ENCODE results near the gene NTRK1.

NTRK1 gene

DNA sequence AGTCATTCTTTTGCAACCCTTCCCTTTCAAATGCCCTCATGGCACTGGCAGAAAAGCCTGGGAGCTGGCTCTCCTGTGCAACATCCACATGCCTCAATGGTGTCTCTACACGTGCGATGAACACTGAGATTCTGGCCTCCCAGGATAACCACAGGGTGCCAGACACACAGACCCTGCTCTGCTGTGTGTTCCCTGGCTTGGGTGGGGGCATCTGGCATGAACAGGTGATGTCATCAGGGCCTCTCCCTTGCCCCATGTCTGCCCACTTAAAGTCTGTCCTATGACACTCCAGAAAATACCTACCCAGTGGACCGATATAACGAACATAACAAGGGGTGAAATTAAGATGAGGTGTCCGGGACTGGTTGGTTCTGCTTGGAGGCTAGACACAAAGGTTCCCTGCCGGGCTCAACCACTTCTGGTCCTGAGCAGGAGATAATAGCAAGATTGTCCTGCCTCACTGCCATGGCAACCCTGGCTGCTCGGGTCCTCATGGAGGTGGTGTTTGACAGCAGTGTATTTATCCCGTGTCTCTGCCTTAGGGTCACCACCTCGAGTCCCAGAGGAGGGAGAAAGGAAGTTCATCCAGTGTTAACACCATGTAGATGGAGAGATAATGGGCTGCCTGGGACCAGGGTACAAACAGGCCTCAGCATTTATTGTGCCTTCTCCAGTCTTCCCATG, 21.1 kb upstream of the NTRK1 start:
- no peak for DNase-seq

DNA sequence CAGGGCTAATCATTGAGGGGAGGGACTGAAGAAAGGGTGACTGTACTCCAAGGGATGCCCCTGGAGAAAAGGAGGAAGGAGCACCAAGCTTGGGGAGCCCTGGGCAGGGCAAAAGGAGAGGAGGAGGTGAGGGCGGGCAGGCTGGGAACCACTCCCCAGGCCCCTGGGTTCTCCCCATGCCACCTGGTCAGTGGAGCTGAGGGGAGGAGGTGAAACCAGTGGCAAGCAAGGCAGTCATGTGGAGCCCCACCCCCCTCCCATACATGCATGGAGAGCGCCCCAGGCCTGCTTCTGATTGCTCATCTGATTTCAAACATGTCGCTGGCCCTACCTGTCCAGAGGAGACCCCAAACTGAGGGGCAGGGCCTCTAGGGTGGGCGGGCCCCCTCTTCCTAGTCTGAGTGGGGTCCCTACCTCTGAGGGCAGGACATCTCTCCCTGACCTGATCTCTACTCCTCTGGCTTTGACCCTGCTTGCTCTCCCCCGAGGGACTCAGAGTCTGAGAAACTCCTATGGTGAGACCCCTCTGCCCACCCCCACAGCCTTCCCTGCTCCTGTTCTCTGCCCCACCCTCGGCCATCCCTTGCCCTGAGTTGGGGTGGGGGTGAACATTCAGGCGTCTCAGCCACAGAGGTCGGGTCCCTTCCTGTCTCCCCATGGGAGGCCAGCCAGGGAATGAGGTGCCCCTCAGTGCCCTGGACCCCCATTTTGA, 20.3 kb upstream of the NTRK1 start:
- no peak for DNase-seq

DNA sequence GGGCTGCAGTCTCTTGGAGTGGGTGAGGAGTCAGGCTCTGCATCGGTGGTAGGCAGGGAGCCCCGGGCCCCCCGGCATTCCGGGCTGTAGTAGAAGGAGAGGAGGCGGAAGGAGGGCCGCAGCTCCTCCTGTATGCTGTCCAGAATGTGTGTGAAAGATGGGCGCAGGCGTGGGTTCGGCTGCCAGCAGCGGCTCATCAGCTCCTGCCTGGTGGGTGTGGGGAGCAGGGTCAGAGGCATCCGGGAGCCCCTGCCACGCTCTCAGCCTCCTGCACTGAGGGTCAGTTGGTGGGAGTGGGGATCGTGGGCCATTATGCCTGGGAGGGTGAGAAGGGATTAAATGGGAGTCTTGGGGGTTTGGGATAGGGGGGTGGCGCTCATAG, 19.8 kb upstream of the NTRK1 start:
- DNase-seq = no peak

DNA sequence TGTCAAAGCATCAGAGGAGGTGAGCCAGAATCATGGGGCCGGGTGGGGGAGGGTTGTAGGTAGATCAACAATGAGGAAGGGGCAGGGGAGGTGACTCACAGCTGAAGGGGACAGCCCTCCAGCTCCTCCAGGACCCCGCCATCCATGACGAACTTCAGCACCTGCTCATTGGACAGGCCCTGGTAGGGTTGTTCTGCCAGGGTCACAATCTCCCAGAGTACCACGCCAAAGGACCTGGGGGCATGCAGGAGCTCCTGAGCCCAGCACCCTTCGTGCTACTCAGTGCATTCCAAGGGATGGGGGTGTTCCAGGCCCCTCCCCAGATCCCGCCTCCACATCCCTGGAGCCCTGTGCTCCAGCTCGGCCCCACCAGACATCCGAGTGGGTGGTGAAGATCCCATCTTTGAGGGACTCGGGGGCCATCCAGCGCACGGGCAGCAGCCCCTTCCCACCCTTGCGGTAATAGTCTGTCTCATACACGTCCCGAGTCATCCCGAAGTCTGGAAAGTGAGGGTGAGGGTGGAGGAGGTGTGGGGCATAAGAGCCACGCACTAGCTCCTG, 19.3 kb upstream of the NTRK1 start:
- no peak for DNase-seq

DNA sequence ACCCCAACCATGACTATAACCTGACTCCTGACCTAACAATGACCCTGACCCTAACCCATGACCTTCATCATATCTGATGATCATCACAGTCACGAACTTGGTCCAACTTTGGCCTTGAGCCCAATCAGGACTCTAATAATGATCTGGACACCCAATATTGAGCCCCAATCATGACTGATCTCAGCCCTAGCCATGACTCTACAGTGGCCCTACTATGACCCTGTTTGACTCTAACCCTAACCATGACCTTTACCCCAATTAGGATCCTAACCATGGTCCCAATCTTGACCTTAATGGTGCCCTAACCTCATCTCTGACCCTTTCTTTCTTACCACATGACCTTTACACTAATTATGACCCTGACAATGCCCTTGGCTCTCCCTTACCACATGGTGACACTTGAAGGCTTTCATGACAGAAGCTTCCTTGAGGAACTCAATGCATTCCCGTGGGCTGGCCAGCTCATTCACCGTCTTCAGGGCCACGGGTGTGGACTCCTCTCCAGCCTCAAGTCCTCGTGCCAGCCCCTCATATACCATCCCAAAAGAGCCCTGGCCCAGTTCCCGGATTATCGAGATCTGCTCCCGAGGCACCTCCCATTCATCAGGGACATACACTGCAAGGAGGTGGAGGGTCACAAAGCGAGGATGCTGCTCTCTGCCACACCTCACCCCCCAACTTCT, 17.9 kb upstream of the NTRK1 start:
- no peak for DNase-seq

DNA sequence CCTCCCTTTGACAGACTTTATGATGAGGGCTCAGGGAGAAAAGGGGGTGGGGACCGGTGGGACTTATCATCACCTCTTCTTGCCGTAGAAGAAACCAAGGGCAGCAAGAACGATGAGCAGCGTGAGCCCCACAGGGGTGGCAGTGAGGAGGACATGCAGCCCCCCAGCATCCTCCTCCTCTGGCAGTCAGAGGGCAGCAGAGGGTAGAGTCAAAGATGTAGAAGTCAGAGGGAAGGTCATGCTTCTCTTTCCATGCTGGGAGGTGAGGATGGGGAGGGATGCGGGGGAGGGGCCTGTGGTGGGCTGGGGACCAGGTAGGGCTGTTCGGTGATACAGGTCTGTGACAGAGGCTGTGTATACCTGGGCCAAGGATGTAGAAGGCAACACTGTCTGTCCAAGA, 16.6 kb upstream of the NTRK1 start:
- DNase-seq = no peak

DNA sequence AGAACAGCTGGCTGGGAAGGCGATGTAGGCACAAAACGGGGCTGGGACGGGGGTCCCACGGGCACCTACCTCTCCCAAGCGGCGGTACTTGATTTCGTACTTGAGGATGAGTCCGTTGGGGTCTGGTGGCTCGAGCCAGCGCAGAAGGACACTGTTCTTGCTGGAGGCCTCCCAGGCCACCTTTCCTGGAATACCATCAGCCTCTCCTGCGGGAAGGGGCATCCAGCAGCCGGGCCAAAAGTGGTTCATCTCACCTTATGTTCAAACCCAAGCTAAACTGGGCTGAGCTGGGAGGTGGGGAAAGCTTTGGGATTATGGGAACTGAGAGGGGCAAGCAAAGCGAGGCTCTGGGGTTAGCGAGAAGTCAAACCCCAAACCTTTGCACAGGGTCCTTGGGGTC, 16.0 kb upstream of the NTRK1 start:
- DNase-seq = no peak

DNA sequence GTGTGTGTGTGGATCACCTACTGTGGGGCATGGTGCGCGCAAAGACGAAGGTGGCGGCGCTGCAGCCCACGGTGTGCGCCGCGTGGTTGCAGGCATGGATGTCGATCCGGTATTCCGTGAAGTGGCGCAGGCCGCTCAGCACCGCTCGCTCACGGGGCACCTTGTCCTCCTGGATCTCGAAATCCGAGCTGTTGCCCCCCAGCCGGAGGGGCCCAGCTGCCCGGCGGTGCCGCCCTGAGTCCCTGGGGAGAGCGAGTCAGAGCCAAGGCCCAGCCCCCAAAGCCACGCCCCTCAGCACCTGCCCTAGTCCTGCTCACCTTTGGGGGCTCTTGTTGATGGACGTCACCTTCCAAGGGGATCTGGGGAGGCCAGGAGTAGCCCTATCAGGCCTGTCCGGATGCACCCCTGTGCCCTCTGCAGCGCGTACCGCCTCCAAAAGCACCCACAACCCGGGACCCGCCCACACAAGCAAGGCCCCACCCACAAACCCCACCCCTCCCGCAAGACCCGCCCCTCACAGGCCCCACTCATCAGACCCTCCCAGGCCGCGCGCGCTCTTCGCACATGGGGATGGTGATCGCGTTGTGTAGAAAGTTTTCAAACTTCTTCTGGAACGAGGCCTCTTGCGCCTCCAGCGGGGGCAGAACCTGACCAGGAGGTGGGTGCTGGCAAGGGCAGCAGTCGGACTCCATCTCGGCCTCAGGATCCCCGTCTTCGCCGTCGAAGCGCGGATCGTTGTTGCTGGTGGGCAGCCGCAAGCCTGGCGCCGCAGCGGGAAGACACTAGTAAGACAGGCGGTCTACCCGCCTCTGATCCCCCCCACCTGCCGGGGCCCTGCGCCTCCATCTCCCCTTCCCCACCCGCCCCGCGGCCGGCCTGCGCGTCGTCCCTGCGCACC, 15.4 kb upstream of the NTRK1 start:
- no peak for DNase-seq

DNA sequence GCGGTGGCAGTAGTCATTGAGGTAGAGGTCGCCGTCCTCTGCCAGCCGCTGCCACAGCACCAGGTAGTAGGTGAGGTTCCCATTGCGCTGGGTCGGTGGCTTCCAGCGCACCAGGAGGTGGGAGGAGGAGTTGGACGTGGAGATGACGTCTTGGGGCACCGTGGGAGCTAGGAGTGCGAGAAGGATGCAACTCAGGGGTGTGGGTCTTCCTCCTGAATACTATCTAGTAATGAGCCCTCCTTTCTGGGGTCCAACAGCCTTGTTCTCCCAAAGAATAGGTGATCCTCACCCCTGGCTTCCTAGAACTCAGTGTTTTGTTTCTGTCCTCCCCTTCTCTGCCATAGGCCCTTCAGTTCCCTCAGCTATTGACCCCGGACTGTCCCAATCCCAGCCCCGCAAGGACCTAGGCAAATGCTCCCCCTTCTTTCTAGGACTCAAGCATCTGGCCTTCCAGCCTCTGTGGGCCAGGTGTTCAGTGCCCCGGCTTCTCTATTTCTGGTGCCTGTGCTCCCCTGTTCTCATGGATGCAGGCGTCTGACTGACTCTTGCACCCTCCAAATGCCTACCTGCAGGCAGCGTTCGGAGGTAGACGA, 14.6 kb upstream of the NTRK1 start:
- DNase-seq = no peak

DNA sequence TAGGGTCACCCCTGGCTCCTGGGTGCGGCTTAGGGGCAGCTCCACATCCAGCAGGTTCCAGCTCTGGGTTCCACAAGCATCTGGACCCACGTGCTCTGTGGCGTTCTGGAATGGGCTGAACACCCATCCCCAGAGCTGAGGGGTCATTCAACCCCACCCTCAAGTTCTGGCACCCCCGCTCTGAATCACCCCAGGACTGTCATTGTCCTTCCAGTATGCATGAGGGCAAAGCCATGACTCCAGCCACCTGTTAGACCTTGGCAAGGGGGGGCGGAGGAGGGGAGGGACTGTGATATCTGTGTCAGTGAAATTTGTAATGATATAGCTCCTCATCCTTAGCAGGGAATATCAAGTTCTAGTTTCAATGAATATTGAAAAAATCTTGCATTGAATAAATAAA, 14.0 kb upstream of the NTRK1 start:
- DNase-seq = no peak

DNA sequence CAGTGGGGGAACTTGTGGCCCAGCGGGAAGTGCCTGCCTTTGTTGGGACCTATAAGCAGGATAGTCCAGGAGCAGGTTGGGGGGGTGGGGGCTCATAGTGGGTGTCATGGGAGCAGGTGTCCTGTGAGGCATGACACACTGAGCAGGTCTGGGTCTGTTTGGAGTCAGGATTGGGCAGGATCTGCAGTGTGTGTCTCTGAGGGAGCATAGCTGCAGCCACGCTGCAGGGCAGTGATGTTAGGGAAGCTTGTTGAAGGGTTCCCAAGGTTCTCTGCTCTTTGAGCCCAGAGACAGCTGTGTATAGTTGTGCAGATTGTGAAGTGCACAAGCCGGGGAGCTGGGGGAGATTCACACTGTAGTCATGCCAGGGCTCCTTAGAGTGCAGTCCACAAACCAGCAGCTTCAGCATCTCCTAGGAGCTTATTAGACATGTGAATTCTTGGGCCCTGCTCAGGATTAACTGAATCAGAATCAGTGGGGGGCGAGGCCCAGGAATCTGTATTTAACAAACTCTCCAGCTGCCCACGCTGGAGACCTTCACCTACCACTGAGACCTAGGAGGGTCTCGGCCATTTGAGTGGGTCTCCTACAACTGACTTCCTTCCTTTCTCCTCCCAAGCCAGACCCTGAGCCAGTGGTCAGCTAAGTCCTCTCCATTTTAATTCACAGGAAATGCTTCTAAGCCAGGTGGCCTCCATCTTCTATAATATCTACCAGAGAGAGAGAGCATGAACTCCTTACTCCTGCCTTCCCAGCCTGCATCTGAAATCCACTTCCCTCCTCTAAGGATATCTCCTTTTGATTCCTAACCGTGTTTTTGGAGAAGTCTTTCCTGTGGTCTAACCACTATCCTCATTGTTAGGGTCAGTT, 12.8 kb upstream of the NTRK1 start:
- no peak for DNase-seq

DNA sequence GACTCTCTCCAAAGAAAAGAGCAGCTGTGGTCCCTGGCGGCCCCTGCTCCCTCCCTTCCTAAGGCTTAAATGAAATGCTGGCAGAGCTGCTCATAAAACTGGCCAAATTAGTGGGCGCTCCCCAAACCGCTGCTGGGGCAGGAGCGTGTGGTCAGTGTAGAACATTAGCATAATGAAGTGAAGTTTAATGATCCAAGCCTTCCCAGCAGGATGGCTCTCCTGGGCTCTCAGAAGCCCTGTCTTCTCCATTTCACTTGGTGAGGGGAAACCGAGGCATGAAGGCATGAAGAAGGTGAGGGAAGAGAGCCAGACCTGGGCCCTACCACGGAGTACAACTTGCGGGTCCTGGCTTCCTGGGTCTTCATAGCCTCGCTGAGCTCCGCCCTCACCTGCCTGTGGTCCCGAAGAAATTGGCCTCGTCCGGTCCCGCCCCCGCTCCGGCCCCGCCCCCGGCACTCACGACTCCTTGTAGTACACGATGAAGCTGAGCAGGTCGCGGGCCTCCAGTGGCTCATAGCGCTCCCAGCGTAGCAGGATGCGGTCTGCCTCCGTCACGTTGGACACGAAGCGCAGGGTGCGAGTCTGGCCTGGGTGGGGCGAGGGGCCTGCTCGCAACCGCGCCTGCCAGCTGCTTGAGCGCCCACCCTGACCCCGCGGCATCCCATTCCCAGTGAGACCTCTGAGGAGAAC, 12.1 kb upstream of the NTRK1 start:
- DNase-seq = no peak

DNA sequence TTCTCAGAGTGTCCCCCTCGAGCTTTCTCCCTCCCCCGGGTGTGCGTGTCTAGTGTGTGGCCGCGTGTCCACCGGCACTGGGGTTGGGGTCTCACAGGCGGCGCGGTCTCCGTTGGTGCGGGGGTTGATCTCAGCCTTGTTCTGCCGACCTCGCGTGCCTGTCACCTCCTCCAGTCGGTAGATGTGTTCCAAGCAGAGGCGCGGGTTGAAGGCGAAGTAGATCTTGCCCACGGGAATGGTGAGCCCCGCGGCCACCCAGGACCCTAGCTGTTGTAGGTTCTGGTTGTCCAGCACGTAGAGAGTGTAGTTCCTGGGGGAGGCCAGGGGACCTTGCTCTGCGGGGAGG, 11.5 kb upstream of the NTRK1 start:
- no peak for DNase-seq

DNA sequence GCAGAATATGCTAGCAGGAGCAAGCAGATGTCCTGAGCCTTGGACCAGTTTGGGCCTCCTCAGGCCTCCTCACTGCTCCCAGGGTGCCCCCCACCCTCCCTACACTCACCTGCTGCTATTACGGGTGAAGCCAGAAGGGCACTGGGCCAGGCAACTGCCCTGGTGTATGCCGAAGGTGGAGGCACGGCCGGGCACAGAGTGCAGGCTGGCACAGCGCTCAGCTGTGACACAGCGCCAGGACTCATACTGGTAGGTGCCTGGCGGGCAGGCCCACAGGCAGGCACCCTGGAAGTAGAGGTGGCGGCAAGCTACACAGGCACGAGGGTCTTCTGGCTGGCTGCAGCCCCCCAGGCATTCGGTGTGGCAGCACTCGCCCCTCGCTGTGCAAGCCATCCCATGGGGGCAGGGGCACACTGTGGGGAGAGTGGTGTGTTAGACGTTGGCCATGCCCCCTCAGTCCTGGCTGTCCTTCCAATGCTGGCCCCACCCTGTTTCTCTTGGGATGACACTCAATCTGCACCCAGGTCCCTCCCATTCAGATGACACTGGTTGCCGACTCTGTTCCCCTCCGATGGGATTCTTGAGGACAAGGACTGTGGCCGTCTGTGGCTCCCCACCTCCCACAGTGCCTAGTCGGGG, 8.8 kb upstream of the NTRK1 start:
- no peak for DNase-seq

DNA sequence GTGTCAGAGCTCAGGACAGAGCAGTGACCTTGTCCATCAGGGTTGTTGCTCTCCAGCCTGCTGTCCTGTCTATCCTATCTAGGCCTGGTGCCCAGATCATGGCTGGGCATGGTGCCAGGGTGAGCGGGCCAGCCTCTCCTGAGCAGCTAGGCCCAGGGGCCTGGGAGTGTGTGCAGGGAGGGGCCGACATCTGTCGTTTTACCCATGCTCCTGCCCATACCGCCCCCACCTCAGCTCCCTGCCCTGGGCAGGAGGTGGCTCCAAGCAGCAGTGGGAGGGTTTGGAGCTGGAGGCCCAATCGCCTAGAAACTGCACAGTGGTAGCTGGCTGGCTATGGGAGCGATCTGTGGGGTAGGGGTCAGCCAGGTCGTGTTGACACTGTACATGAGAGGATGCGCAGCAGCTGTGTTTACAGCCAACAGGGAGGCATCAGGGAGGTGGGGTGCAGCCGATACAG, 8.2 kb upstream of the NTRK1 start:
- no peak for DNase-seq

DNA sequence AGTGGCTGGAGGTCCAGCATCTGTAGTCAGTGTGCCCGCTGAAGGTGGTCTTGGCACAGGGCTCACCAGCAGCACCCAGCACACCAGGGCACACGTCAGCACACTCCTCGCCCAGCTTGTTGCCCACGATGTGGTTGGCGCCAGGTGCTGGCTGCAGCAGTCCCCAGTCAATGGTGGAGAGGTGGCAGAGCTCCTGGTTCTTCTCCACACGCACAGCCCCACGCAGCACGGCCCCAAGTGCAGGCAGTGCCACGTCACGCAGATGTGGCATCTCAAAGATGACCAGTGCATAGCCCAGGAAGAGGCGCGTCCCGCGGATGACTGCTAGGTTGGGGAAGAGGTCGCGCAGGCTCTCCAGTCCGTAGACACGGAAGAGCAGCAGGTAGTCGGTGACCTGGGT, 6.9 kb upstream of the NTRK1 start:
- DNase-seq = no peak

DNA sequence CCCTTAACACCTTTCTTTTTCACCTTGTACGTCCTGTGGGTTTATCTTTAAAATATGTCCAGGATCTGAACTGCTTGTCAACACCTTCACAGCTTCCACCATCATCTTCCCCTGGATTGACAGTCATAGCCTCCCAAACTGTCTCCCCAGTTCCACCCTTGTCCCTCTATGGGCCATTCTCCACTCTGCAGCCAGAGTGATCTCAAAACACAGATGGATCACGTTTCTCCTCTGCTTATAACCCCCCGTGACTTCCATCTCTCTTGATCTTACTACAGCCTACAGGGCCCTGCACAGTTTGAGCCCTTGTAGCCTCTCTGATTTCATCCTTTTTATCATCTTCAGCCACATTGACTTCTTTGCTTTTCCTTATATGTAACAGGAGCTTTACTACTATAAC, 6.0 kb upstream of the NTRK1 start:
- no peak for DNase-seq

DNA sequence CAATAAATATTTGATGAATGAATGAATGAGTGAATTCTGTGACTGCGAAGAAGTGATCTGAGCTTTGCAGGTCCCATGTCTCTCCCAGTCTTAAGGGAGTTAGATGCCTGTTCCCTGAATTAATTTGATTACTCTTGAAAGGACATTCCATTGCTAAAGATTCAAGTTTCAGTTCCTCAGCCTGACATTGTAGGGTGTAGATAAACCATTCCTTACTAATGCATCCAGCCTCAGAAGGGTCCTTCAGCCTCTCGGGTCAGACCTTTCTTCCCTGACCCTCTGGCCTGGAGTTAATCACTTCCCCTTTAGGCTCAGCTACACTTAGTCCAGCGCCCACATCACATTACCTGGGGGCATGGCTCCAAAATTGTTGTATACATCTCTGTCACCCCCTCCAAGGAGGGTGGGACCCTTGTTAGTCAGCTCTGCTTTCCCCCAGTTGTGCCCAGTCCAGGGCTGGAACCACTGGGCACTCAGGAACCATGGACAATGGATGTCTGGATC, 4.3 kb upstream of the NTRK1 start:
- no peak for DNase-seq

DNA sequence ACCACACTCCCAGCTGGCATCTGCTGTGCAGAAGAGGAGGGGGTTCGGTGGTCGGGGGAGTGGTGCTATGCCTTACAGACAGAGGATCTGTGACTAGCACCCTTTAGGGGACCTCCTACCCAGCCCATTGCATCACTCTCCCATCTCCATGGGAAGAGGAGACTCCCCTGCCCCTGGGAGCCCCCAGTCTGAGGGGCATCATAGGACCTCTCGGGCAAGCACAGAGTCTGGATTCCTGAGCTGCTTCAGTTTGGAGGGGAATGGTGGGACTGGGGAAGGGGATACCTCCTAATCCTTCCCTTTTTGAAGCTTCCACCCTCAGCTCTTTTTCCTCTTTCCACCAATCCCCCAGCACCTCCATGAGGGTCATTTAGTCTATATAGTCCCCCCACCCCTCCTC, 3.1 kb upstream of the NTRK1 start:
- DNase-seq = no peak

DNA sequence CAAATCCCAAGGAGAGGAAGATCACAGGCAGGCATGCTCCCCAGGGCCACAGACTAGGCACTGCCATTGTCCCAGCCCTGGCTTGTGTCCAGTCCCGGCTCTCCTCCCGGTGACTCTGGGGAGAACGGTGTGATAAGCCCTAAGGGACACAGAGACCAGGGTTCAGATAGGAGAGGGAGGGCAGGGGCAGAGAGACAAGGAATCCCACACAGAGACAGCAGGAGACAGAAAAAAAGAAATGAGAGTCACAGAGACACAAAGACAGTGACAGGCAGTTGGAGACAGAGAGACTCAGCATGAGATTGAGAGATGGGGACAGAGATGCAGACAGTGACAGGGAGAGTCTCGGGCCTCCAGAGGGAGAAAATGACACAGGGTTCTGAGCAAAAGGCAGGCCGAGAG, 2.1 kb upstream of the NTRK1 start:
- no peak for DNase-seq
